RKO (cell line): Measurements from ENCODE around the gene RUFY3.
A peak's percentile ranks its signal among the peaks of the same experiment; 100 is the strongest.

Experiments
- DNase-seq: peaks from one replicate; pipeline ENCODE4 v3.0.0-alpha.2; 2016; ENCODE audit warnings: low spot score

The RUFY3 gene

GRCh38 chr4:70778888-70779422 is 57.2 kb downstream of the RUFY3 start:
- no peak for DNase-seq

DNA sequence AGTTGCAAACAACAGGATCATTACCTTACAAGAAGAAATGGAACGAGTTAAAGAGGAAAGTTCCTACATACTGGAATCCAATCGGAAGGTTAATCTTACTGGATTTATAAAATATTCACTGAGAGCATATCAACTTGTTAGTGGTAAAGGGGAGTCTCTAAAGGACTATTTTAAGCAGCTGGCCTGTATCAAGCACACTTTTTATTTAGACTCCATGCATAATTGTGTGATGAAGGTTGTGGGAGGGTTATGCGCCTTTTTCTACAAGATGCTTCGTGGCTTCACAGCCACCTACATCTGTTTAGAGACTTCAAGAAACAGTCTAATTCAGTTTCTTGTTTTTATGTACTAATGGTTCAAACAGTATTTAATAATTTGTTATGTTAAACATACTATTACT is 61.3 kb downstream of the RUFY3 start:
- DNase-seq = no peak

DNA sequence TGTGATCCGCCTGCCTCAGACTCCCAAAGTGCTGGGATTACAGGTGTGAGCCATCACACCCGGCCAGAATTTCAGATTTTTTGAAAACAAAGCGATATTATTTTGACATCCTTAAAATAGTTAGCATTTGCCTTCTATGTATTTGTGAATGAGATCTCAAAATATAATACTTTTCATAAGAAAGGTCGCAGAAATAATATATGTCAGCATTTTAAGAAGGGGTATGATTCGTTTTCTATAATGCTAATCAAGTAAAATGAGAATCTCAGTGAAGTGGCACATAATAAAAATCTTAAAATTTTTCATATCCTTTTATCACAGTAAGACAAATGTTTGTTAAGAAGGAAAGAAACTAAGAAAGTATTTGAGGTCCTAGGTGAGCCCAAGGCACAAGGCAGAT is 65.7 kb downstream of the RUFY3 start:
- DNase-seq = no peak

GRCh38 chr4:70788733-70789132 is 67.0 kb downstream of the RUFY3 start:
- DNase-seq = no peak

DNA sequence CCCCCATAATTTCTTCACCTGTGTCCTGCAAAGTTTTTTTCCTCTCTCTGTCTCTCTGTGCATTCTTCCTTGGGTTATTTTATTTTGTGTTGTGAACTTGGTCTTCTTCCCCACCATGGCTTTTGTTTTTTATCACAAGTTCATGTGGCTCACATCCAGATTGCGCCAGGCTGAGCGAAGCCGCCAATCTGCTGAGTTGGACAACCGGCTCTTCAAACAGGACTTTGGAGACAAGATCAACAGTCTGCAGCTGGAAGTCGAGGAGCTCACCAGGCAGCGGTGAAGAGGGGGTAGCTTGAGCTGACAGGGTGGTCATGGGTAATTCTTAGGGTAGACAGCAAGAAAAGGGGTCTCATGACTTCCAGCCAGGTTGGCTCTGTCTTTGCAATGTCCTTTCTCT is 71.9 kb downstream of the RUFY3 start:
- DNase-seq = no peak

GRCh38 chr4:70801265-70801809 is 79.6 kb downstream of the RUFY3 start:
- DNase-seq = no peak

DNA sequence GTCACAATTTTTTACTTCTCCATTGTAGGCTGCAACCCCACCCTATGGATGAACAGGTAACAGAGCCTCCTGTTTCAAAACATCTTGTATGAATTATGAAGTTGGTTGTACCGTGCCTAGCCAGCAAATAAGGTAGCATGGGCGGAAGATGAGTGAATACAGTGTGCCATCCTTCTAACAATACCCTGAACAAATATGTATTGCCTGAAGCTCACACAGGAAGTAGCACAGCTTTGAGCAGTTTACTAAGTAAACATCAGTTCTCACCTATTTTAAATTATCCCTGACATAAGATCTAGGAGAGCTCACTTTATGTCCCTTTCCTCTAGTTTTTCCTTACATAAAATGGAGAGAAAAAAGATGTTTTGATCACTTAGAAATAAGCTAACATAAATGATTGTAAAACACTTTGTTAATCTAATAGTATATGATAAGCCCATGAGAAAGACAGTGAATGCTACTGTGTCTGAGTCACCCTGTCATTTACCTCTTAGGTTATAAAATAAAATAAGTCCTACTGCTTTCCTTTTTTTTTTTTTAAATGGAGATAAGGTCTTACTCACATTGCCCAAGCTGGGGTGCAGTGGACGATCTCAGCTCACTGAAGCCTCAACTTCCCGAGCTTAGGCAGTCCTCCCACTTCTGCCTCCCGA is 81.3 kb downstream of the RUFY3 start:
- no peak for DNase-seq

GRCh38 chr4:70808151-70808550 is 86.4 kb downstream of the RUFY3 start:
- DNase-seq = no peak

DNA sequence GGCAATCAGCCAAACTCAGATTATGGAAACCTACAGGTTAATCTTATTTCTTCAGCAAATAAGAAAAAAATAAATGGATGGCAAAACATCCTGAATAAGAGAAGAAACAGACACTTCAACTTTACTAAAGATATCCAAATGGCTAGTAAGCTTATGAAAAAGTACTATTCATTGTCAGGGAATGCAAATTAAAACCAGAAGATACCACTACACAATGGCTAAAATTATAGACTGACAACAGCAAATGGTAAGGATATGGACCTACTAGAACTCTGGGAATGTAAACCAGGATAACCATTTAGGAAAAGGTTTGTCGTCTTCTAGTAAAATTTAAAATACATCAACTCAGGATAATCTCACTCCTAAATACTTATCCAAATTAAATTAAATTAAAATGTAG is 93.6 kb downstream of the RUFY3 start:
- no peak for DNase-seq

- DNase-seq = no peak
These were observed 95.1 kb downstream of the RUFY3 start for GRCh38 chr4:70816894-70817293.

DNA sequence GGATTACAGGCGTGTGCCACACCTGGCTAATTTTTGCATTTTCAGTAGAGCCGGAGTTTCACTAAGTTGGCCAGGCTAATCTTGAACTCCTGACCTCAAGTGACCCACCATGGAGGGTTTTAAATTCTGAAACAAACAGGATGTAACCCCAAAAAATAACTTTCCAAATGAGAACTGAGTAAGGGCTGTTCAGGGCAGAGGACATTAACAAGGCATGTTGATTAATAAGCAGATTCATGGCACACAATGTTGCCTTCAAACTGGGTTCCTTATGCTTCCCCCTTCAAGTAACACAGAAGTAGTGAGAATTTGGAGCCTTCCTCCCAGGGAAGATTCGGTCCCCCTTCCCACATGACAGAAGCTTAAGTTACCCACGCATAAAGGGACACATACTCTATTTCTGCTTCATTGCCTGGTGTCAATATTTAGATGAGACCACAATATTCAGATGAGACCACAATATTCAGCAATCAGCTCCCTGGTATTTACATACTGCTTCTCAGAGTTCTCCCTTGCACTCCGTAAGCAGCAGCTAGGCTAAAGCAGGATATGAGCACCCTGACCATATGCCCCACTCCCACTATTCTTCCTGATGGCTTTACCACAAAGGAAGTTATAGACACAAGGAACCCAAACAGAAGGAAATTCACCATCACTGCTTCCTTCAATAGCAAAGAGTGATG is 96.5 kb downstream of the RUFY3 start:
- no peak for DNase-seq

- no peak for DNase-seq
These were observed 97.2 kb downstream of the RUFY3 start for GRCh38 chr4:70818921-70819320.

- no peak for DNase-seq
These were observed 107.3 kb downstream of the RUFY3 start for GRCh38 chr4:70829015-70829414.

DNA sequence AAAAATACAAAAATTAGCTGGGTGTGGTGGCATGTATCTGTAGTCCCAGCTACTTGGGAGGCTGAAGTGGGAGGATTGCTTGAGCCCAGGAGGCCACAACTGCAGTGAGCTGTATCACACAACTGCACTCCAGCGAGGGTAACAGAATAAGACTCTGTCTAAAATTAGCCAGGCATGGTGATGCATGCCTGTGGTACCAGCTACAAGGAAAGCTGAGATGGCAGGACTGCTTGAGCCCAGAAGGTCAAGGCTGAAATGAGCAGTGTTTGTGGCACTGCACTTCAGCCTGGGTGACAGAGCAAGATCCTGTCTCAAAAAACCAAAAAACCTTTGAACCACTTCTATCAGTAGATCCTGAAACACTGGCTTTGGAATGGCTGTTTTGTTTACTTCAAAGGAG is 107.7 kb downstream of the RUFY3 start:
- no peak for DNase-seq

- DNase-seq = no peak
These were observed 108.3 kb downstream of the RUFY3 start for GRCh38 chr4:70830054-70830453.

DNA sequence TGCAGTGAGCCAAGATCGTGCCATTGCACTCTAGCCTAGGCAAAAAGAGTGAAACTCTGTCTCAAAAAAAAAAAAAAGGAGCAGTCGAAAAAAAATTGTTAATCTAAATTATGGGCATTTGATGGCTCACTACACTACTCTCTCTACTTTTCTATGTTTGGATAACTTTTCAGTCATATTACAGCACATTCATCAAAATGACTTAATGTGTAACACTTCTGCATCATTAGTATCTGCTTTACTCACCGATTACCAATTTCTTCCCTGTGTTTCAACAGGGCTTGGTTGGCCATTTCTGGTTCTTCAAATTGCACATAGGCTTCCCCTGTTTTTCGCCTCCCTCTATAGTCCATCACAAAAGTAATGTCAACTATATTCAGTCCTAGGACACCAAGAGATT is 109.5 kb downstream of the RUFY3 start:
- no peak for DNase-seq

DNA sequence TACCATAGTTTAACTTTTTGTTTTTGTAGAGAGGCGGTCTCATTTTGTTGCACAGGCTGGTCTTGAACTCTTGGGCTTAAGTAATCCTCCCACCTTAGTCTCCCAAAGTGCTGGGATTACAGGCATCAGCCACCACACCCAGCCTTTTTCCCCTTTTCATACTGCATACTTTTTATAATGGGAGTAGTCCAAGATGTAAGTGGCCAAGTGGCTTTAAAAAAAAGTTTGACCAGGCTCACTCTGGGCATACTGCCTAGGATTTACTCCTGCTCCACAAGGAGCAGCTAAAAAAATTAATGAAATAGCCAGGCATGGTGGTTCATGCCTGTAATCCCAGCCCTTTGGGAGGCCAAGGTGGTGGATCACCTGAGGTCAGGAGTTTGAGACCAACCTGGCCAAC is 111.9 kb downstream of the RUFY3 start:
- DNase-seq = no peak

DNA sequence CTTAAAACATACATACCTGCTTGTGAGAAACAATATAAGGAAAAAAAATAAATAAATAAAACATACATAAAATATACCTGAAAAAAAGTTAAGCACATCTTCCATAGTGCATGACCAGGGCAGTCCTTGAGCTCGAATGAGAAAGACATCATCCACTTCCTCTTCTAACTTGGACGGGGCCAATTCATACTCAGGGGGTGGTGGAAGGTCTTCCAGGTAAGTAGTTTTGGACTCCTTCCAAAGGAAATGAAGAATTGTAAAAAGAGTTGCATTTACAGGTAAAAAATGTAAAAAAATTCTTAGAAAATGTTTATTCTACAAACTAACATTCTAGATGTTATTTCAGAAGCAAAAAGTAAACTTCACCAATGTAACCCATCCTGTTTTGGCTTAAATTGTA is 114.3 kb downstream of the RUFY3 start:
- DNase-seq = no peak

DNA sequence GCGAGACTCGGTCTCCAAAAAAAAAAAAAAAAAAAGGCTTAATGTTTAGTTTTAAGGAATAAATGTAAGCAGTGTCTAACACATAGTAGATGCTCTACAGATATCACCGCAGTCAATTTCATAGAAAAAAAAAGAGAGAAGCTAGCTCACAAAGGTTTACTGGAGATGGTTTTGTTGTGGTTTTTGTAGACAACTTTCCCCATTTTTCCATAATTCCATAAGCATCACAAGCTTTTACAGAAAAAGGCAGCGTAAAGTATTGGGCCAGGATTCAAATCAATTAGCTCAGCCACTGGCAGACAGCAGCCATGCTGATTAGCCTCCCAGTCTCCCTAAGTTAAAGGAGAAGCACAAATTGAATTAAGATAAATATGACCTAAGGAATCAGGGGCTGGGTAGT is 116.4 kb downstream of the RUFY3 start:
- DNase-seq = peak; percentile 21

DNA sequence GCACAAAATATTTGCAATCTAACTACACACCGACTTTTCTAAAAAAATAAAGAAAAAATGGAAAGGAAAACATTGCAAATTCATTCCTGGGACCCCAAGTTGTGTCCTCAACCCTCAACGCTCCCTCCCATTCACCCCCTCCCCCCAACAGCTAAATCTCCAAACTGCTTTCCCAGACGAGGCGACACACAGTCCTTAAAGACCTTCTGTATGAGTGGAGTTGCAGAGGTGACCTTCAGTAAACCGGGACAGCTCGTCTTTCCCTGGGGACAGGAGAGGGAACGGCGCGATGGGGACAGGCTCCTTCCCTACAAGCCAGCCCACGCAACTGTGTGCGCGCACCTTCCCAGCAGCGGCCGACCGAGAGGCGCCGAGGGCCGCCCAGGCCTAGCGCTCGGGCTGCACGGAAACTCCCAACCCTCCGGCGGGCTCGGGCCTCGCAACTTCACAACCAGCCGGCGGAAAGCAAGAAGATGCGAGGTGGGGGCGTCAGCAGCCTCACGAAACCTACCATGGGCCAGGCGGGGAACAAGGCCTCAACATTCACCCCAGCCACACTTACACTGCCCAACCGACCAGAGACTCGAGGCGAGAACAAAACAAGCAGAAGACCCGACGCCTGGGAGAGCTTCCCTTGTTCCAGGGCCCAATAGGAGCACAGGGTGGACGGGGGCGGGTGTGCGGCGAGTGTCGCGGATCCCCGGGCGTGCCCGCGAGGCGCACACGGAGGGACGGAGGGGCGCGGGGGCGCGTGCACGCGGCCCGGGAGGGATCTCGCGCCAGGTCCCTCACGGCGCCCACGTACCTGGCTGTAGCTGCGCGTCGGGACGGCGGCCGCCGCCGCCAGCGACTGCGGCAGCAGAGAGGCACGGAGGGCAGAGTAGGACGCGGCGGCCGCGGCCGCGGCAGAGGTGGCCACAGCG is 117.2 kb downstream of the RUFY3 start:
- peak; percentile 57 for DNase-seq

DNA sequence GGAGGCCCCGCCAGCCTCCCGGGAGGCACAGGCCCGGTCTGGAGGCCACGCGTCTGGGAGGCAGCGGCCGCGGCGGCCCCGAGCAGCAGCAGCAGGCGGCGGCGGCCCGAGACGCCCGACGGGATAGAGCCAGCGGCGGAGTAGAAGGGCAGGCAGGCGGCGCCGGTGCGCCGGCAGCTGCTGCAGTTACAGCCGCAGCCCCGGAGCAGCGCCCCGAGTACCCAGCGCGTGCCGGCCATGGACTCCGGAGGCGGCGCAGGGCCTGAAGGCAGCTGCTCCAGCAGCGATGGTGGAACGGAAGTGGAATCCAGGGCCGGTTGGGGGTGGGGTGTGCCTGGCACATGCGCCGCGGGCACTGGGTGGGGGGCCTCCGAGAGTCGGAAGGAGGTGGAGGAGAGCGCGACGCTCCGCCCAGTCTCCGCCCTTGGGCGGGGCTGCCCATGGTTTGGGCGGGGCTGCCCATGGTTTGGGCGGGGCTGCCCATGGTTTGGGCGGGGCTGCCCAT is 117.9 kb downstream of the RUFY3 start, which contains the start of gene GRSF1:
Gene GRSF1 (minus strand): TSS at position 302 of the 505 bp plus-strand sequence. CDS start 63 bp downstream, at position 239.
- peak; percentile 90 for DNase-seq

- peak; percentile 86 for DNase-seq
These were observed 118.4 kb downstream of the RUFY3 start for GRCh38 chr4:70840137-70840536.
